Measurements from ENCODE around the gene RAB3IL1.
"Not testable (repeated sequence)": the region's sequence is repeated elsewhere in the genome, so short reads cannot be mapped to it uniquely, and the experiment has no call there.

Gene RAB3IL1

GRCh38 chr11:61917334-61918109 is at the start of gene RAB3IL1:
RAB3IL1 (minus strand) TSS chr11:61917566; CDS start chr11:61917367, 199 bp downstream.
- no peak for DNase-seq (ENCODE audit: low read depth)

GRCh38 chr11:61966734-61967115 is 49.4 kb upstream of the RAB3IL1 start:
- DNase-seq (ENCODE audit: low read depth): no peak

- not testable (repeated sequence) for DNase-seq (ENCODE audit: low read depth)
Measured at GRCh38 chr11:61964666-61965271, 47.4 kb upstream of the RAB3IL1 start.

GRCh38 chr11:61964058-61964665 is 46.8 kb upstream of the RAB3IL1 start:
- DNase-seq (ENCODE audit: low read depth): no peak

GRCh38 chr11:61963282-61964057 is 46.1 kb upstream of the RAB3IL1 start:
- no peak for DNase-seq (ENCODE audit: low read depth)

GRCh38 chr11:61963016-61963281 is 45.6 kb upstream of the RAB3IL1 start:
- no peak for DNase-seq (ENCODE audit: low read depth)

GRCh38 chr11:61962213-61963015 is 45.0 kb upstream of the RAB3IL1 start:
- no peak for DNase-seq (ENCODE audit: low read depth)

GRCh38 chr11:61961570-61962212 is 44.3 kb upstream of the RAB3IL1 start:
- DNase-seq (ENCODE audit: low read depth): no peak

GRCh38 chr11:61960532-61960931 is 43.2 kb upstream of the RAB3IL1 start:
- no peak for DNase-seq (ENCODE audit: low read depth)

- no peak for DNase-seq (ENCODE audit: low read depth)
Measured at GRCh38 chr11:61959678-61960077, 42.3 kb upstream of the RAB3IL1 start.

GRCh38 chr11:61959114-61959513 is 41.7 kb upstream of the RAB3IL1 start:
- no peak for DNase-seq (ENCODE audit: low read depth)

- DNase-seq (ENCODE audit: low read depth): no peak
Measured at GRCh38 chr11:61958590-61958989, 41.2 kb upstream of the RAB3IL1 start.

- DNase-seq (ENCODE audit: low read depth): no peak
Measured at GRCh38 chr11:61957021-61957770, 39.8 kb upstream of the RAB3IL1 start.

GRCh38 chr11:61956191-61957020 is 39.0 kb upstream of the RAB3IL1 start:
- DNase-seq (ENCODE audit: low read depth): no peak

GRCh38 chr11:61955422-61956135 is 38.2 kb upstream of the RAB3IL1 start:
- DNase-seq (ENCODE audit: low read depth): no peak

- no peak for DNase-seq (ENCODE audit: low read depth)
Measured at GRCh38 chr11:61954851-61955421, 37.6 kb upstream of the RAB3IL1 start.

GRCh38 chr11:61954106-61954850 is 36.9 kb upstream of the RAB3IL1 start:
- no peak for DNase-seq (ENCODE audit: low read depth)

GRCh38 chr11:61953632-61954031 is 36.3 kb upstream of the RAB3IL1 start:
- DNase-seq (ENCODE audit: low read depth): not testable (repeated sequence)
